Muscle of back (tissue), 13 donors: ENCODE measurements around the gene ALG12. TPM values are rescaled to one million over a fixed set of nuclear protein-coding genes. Genes with fewer than 3 reads are reported as not detected.

Experiments
- DNase-seq, 3 donors: peaks; one replicate each; pipeline versions ENCODE4 v3.0.0 to v3.0.0-alpha.2; 2013
- long read RNA-seq, 9 donors: transcript quantifications; one replicate each; lab custom pipeline, GENCODE V29; 2026
- polyA plus RNA-seq, 10 donors: library from polyadenylated mRNA; unstranded; fragments of 120-200 nt; gene quantifications; one replicate each; pipeline ENCODE4 v1.2.1, GENCODE V29; 2013; ENCODE audit not compliant: insufficient read length in 10 of 10

ALG12 gene
- polyA plus RNA-seq = 10 to 100 TPM in 8 of 10 donors, 1 to 10 TPM in 2; 8.8 to 20.6 (median 12.3) TPM
- long read RNA-seq, donor 1, full-length matches to known transcripts = 1 of 1 reads
- long read RNA-seq, donor 1, partial matches to known transcripts = 0 of 1 reads
- long read RNA-seq, donor 1, other reads (novel, unspliced or antisense) = 0 of 1 reads
- long read RNA-seq, donor 2, full-length matches to known transcripts = 4 of 29 reads
- long read RNA-seq, donor 2, partial matches to known transcripts = 15 of 29 reads
- long read RNA-seq, donor 2, other reads (novel, unspliced or antisense) = 10 of 29 reads
- long read RNA-seq, donor 3 = 0 reads
- long read RNA-seq, donor 4, full-length matches to known transcripts = 1 of 1 reads
- long read RNA-seq, donor 4, partial matches to known transcripts = 0 of 1 reads
- long read RNA-seq, donor 4, other reads (novel, unspliced or antisense) = 0 of 1 reads
- long read RNA-seq, donor 5, full-length matches to known transcripts = 2 of 2 reads
- long read RNA-seq, donor 5, partial matches to known transcripts = 0 of 2 reads
- long read RNA-seq, donor 5, other reads (novel, unspliced or antisense) = 0 of 2 reads
- long read RNA-seq, donor 6 = 0 reads
- long read RNA-seq, donor 7, full-length matches to known transcripts = 6 of 6 reads
- long read RNA-seq, donor 7, partial matches to known transcripts = 0 of 6 reads
- long read RNA-seq, donor 7, other reads (novel, unspliced or antisense) = 0 of 6 reads
- long read RNA-seq, donor 8, full-length matches to known transcripts = 2 of 2 reads
- long read RNA-seq, donor 8, partial matches to known transcripts = 0 of 2 reads
- long read RNA-seq, donor 8, other reads (novel, unspliced or antisense) = 0 of 2 reads
- long read RNA-seq, donor 9, full-length matches to known transcripts = 1 of 1 reads
- long read RNA-seq, donor 9, partial matches to known transcripts = 0 of 1 reads
- long read RNA-seq, donor 9, other reads (novel, unspliced or antisense) = 0 of 1 reads

DNA sequence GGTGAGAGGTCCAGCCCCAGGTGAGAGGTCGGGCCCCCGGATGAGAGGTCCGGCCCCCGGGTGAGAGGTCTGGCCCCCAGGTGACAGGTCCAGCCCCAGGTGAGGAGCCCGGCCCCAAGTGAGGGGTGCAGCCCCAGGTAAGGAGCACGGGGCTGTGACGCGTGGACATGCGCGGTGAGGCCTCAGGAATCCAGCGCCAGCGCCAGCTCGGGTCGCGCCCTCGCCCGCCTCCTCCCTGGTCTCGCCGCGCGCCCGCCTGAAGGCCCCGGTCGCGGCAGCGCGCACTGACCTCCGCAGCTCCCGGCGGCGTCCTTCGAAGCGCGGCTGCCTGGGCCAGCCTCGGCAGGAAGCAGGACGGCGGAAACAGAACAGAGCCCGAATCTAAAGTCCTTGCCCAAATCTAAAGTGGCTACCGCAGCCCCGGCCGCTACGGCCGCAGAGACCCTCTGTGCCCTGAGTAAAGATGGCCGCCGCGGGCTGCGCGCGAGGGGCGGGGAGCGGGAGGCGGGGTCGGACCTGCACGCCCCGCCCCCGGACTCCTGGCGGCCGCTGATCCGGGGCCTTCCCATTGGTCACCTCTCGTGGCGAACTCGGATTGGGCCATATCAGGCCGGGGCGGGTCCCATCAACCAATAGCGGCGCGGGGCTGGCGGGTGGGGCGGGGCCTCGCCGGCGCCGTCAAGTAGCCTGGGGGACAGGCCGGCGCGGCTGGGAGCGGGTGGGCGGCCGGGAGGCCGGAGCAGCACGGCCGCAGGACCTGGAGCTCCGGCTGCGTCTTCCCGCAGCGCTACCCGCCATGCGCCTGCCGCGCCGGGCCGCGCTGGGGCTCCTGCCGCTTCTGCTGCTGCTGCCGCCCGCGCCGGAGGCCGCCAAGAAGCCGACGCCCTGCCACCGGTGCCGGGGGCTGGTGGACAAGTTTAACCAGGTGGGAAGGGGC is at the start of gene ALG12, which contains the start of gene CRELD2:
Gene ALG12 (minus strand): TSS at position 465 of the 937 bp plus-strand sequence. CDS start 4,673 bp downstream, outside the sequence.
Gene CRELD2 (plus strand): TSS at position 661 of the 937 bp plus-strand sequence. CDS start 136 bp downstream, at position 797.
- peak; percentile 98 to 99 (median 98) for DNase-seq

GRCh38 chr22:49967706-49968208 is 49.5 kb upstream of the ALG12 start:
- peak in 1 of 3 donors; percentile 47 for DNase-seq

DNA sequence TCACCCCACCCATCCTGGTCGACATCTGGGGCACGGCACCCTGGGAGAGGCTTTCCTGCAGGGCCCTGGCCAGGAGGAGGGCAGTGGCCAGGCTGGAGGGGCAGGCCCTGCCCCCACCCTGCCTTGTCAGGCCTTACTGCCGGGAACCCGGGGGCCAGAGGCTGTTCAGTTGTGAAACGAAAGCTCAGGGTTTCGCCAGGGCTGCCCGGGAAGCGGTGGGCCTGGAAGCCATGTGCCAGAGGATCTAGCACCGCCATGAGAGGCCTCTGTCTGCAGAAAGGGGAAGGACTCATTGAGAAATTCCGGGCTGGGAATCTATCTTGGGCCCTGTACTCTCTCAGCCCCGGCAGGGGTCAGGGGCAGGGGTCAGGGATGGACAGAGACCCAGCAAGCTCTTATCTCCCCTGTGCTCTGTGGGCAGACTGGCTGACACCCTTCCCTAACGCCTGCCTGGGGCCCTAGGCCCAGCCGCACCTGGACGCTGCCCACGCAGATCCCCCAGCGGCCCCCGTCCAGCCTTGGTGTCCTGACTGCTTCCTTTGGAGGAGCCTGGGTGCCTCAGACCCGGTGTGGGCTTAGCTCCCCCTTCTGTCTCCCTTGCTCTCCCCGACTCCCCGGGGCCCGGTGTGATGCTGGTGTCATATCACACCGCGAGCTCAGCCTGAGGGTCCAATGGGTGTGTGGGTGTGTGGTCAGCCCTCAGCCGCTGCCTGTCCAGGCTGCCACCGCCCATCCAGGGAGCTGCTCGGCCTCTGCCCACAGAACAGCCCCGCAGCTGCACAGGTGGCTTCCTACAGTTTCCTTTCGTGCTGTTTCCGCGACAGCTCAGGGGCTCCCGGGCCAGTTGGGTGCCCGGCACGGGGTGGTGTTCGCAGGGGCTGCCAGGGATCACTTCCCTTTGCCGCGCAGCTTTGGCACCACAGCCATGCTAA is 48.8 kb upstream of the ALG12 start:
- DNase-seq = peak in 1 of 3 donors; percentile 46

DNA sequence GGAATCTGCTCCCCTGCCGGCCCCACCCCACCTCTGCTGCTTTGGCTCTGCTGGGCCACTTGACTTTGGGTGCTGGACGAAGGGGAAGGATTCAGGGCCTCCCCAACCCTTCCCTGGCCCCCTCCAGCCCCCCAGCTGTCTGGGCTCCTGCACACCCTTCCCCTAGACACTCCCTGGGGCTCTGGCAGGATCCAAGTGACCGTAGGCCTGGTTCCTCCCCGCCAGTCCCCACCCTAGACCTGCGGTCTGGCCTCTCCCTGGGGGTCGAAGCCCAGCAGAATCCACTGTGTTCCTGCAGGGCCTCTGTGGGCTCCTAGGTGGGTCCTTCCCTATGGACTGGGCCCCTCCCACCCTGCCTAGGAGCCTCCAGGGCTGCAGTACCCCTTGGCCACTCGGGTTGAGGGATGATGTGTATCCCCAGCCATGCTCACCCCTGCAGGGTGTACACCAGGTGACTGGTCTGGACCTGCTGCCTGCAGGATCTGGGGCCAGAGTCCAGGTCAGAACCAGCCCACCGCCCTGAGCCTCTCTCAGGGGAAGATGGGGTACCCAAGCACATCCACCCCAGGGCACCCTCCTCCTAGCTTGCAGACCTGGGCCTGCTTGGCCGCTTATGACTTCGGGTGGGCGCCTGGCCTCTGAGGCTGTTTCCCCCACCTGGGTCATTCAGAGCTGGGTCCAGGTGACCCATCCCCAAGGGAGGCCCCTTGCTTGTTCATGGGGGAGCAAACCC is 48.0 kb upstream of the ALG12 start:
- DNase-seq = peak in 1 of 3 donors; percentile 12

DNA sequence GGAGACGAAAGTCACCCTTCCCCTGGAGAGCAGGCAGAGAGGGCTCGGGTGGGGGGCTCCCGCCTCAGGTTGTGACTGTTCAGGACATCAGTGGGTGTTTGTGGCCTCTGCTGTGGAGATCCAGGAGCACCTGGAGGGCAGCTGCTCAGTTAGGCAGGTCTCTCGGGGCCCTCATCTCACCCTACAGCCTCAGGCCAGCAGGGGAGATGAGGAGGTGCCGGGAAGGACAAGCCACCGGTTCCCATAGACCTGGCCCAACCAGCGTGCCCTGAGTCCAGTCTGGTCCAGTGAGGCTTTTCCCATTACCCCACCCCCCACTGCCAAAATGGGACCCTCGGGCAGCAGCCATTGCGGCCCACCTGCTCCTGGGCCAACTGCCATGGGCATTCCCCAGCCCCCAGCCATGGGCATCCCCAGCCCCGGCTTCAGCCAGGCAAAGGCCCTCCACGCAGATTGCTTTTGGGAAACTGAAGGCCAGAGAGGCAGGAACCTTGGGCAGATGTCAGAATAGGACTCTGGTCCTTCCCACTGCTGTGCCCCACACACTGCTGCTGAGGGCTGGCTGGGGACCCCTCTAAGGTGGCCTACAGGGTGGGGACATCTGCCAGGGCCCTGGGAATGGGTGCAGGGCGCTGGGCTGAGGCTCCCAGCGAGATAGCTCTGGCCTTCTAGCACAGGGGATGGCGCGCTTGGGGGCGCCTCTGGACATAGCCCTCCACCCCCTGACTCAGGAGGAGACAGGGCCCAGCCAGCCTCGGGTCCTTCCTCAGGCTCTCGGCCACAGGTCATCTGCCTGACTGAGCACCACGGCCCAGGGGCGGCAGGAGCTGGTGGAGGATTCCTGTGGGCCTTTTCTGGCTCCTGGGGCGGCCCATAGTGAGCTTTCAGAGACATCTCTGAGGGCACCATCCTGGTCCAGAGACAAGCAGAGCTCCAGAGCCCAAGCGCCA is 47.1 kb upstream of the ALG12 start:
- no peak for DNase-seq

DNA sequence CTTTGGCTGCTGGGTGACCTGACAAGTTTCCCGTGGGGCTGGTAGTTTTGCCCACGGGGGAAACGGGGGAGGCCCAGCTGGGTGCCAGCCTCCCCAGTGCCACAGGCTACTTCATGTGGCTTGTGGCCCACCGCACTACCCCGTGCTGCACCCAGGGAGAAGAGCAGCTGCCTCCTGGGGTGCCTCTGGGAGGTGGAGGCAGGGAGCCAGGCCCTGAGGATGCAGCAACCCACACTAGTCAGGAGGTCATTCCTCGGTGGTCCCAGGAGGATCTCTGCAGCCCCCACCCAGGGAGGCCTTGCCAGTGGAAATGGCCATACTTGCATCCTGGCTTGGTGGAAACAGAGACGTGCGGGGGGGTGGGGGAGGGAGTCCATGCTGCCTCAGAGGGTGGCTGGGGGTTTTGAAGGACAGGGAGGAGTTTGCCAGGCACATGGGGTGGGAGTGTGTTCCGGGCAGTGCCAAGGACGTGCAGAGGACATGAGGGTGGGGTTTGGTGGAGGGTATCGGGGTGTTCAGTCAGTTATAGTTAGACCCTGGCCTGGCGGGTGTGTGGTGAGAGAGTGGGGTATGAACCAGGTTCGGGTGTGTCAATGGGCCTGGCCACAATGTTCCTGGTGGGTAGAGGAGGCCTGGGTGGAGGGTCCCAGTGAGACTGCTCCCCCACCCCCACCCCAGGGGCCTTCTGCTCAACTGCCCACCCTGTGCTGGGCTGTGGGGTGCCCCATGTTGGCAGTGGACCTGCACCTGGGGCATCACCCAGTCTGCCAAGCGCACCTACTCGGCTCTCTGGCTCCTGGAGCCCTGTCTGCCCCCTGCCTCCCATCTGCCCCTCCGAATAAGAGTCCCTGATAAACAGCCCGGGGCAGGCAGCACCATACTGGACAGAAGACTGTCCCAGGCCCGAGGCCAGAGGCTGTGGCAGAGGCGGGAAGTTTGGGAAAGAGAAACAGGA is 46.2 kb upstream of the ALG12 start:
- no peak for DNase-seq

DNA sequence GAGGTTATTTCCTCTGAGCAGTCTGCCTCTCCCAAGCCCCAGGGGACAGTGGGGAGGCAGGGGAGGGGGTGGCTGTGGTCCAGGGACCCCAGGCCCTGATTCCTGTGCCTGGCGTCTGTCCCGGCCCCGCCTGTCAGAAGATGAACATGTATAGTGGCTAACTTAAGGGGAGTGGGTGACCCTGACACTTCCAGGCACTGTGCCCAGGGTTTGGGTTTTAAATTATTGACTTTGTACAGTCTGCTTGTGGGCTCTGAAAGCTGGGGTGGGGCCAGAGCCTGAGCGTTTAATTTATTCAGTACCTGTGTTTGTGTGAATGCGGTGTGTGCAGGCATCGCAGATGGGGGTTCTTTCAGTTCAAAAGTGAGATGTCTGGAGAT is 45.4 kb upstream of the ALG12 start:
- no peak for DNase-seq

DNA sequence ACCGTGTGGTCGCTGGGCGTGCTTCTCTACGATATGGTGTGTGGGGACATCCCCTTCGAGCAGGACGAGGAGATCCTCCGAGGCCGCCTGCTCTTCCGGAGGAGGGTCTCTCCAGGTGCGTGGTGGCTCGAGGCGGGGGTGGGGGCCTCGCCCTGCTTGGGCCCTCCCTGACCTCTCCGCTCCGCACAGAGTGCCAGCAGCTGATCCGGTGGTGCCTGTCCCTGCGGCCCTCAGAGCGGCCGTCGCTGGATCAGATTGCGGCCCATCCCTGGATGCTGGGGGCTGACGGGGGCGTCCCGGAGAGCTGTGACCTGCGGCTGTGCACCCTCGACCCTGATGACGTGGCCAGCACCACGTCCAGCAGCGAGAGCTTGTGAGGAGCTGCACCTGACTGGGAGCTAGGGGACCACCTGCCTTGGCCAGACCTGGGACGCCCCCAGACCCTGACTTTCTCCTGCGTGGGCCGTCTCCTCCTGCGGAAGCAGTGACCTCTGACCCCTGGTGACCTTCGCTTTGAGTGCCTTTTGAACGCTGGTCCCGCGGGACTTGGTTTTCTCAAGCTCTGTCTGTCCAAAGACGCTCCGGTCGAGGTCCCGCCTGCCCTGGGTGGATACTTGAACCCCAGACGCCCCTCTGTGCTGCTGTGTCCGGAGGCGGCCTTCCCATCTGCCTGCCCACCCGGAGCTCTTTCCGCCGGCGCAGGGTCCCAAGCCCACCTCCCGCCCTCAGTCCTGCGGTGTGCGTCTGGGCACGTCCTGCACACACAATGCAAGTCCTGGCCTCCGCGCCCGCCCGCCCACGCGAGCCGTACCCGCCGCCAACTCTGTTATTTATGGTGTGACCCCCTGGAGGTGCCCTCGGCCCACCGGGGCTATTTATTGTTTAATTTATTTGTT is 44.8 kb upstream of the ALG12 start:
- no peak for DNase-seq

- peak; percentile 78 to 90 (median 89) for DNase-seq
These were observed 43.9 kb upstream of the ALG12 start for GRCh38 chr22:49962012-49962750.

- peak in 1 of 3 donors; percentile 66 for DNase-seq
These were observed 43.4 kb upstream of the ALG12 start for GRCh38 chr22:49961601-49962011.

GRCh38 chr22:49961005-49961600 is 42.9 kb upstream of the ALG12 start:
- peak in 1 of 3 donors; percentile 64 for DNase-seq

- DNase-seq = peak; percentile 98
These were observed 42.1 kb upstream of the ALG12 start, which contains the start of gene PIM3 for GRCh38 chr22:49960159-49961004. TSS of gene PIM3 (plus strand) at chr22:49960772. CDS start at chr22:49960948, 176 bp downstream.

GRCh38 chr22:49959782-49960158 is 41.5 kb upstream of the ALG12 start:
- no peak for DNase-seq
